HL-60 (cell line): ENCODE data around the gene FAM43B.

Source experiments
- POLR2AphosphoS5 ChIP-seq: IDR thresholded peaks from 2 replicates; pipeline ENCODE4 v1.6.1; 2012; ENCODE audit warnings: low read depth
- REST ChIP-seq: IDR thresholded peaks from 2 replicates; pipeline ENCODE4 v1.6.1; 2012; ENCODE audit warnings: low read depth; ENCODE audit not compliant: insufficient replicate concordance
- SPI1 ChIP-seq: IDR thresholded peaks from 2 replicates; pipeline ENCODE4 v1.6.1; 2012; ENCODE audit warnings: low read depth, mild to moderate bottlenecking, borderline replicate concordance
- TF ChIP-seq, protein P1 (sequence below): IDR thresholded peaks from one replicate; pipeline ENCODE4 v1.5.1; 2011; ENCODE audit warnings: low read length, control low read depth, inconsistent platforms; ENCODE audit not compliant: insufficient read depth

DNA sequence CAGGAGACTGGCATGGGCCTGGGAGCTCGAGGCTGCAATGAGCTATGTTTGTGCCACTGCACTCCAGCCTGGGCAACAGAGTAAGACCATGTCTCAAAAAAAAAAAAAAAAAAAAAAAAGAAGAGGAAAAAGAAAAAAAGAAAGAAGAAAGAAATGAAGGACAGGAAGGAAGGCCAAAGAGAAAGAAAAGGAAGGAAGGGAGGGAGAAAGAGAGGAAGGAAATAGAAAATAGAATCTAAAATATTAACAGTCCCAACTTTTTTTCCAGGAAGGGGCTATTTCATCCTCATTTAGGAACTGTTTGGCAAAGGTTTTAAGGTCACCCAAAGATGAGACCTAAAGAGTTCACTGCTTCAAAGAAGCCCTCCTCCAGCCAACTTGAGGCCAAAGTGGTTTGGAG is 46.9 kb upstream of the FAM43B start:
- no peak for TF ChIP-seq SPI1
- TF ChIP-seq POLR2AphosphoS5, result no peak
- TF ChIP-seq, protein P1, sequence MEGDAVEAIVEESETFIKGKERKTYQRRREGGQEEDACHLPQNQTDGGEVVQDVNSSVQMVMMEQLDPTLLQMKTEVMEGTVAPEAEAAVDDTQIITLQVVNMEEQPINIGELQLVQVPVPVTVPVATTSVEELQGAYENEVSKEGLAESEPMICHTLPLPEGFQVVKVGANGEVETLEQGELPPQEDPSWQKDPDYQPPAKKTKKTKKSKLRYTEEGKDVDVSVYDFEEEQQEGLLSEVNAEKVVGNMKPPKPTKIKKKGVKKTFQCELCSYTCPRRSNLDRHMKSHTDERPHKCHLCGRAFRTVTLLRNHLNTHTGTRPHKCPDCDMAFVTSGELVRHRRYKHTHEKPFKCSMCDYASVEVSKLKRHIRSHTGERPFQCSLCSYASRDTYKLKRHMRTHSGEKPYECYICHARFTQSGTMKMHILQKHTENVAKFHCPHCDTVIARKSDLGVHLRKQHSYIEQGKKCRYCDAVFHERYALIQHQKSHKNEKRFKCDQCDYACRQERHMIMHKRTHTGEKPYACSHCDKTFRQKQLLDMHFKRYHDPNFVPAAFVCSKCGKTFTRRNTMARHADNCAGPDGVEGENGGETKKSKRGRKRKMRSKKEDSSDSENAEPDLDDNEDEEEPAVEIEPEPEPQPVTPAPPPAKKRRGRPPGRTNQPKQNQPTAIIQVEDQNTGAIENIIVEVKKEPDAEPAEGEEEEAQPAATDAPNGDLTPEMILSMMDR, result no peak
- TF ChIP-seq REST, result no peak
